Fibroblast of lung (primary cell): ENCODE results near the gene SIGLEC6.

Experiments
- CTCF ChIP-seq, 2 donors: IDR thresholded peaks in 1 of 2; conservative IDR thresholded peaks in 1 of 2; 1 replicate in 1 of 2; 2 replicates in 1 of 2; pipeline ENCODE4 v1.5.1; 2011 to 2012; ENCODE audit warnings: low read length in 2 of 2, control low read depth in 1 of 2, inconsistent platforms in 1 of 2, low read depth in 1 of 2, mild to moderate bottlenecking in 1 of 2
- EZH2 ChIP-seq: IDR thresholded peaks from 2 replicates; pipeline ENCODE4 v1.5.1; 2012; ENCODE audit warnings: low read length, control low read depth, mild to moderate bottlenecking; ENCODE audit errors: missing control alignments

- TF ChIP-seq CTCF (conservative IDR thresholded peaks at IDR 0.05 in 1 of 2, IDR thresholded peaks at IDR 0.05 in 1 of 2; ENCODE audit: low read depth in 1 of 2, low read length in 2 of 2) (no peak), EZH2 (no peak)
Observed at GRCh38 chr19:51471527-51471926, 59.9 kb downstream of the SIGLEC6 start.
